Mesenteric fat pad (tissue), 1 donor: ENCODE measurements around the gene HNRNPC. TPM values are rescaled to one million over a fixed set of nuclear protein-coding genes. Genes with fewer than 3 reads are reported as not detected.
"Not testable (repeated sequence)": the region's sequence is repeated elsewhere in the genome, so short reads cannot be mapped to it uniquely, and the experiment has no call there.

Experiments
- DNase-seq: peaks from one replicate; pipeline ENCODE4 v3.0.0-alpha.2; 2020; ENCODE audit warnings: low spot score
- total RNA-seq: library from RNA; stranded (reverse); fragmentation: NEBNext Ultra II Directional; extraction: Animal tissue kit (Norgen Biotek cat#: 25700); gene quantifications from one replicate; pipeline ENCODE4 v1.2.1, GENCODE V29; 2021
- donor health status: DM: yes; HTN: yes; CAD: no.

The HNRNPC gene
- total RNA-seq, 1 donor from 2014 or later: 330 TPM

GRCh38 chr14:21272661-21273060 is 3.4 kb upstream of the HNRNPC start:
- not testable (repeated sequence) for DNase-seq

GRCh38 chr14:21268617-21269251 is 508 bp downstream of the HNRNPC start:
- DNase-seq: no peak

- DNase-seq: no peak
Measured at GRCh38 chr14:21267886-21268616, 1.2 kb downstream of the HNRNPC start.

- DNase-seq: no peak
Measured at GRCh38 chr14:21267431-21267845, 1.8 kb downstream of the HNRNPC start.

- no peak for DNase-seq
Measured at GRCh38 chr14:21264025-21264801, 5.0 kb downstream of the HNRNPC start.

- DNase-seq: no peak
Measured at GRCh38 chr14:21263284-21264024, 5.8 kb downstream of the HNRNPC start.

- DNase-seq: no peak
Measured at GRCh38 chr14:21262410-21262809, 6.8 kb downstream of the HNRNPC start.

- no peak for DNase-seq
Measured at GRCh38 chr14:21261824-21262223, 7.4 kb downstream of the HNRNPC start.

- no peak for DNase-seq
Measured at GRCh38 chr14:21258889-21259787, 10.1 kb downstream of the HNRNPC start.

GRCh38 chr14:21258005-21258888 is 11.0 kb downstream of the HNRNPC start:
- DNase-seq: no peak

- no peak for DNase-seq
Measured at GRCh38 chr14:21257394-21257909, 11.8 kb downstream of the HNRNPC start.

GRCh38 chr14:21256539-21257393 is 12.5 kb downstream of the HNRNPC start:
- peak; percentile 59 for DNase-seq

GRCh38 chr14:21256102-21256447 is 13.2 kb downstream of the HNRNPC start:
- DNase-seq: not testable (repeated sequence)

GRCh38 chr14:21255385-21256101 is 13.7 kb downstream of the HNRNPC start:
- no peak for DNase-seq

- DNase-seq: no peak
Measured at GRCh38 chr14:21252149-21252548, 17.1 kb downstream of the HNRNPC start.

- DNase-seq: no peak
Measured at GRCh38 chr14:21251215-21251614, 18.0 kb downstream of the HNRNPC start.

- peak; percentile 59 for DNase-seq
Measured at GRCh38 chr14:21248739-21249411, 20.4 kb downstream of the HNRNPC start.
